Transverse colon (tissue), 4 donors: ENCODE results near the gene TNFRSF1B. TPM values are rescaled to one million over a fixed set of nuclear protein-coding genes. Genes with fewer than 3 reads are reported as not detected.
A peak's percentile ranks its signal among the peaks of the same experiment; 100 is the strongest.

Experiments used
- DNase-seq: peaks from one replicate; pipeline ENCODE4 v3.0.0-alpha.2; 2019
- H3K27ac ChIP-seq, 4 donors: fragments of 200-600 bp; sonication (generic); 2 replicates each; pipeline ENCODE4 v1.5.1; 2016 to 2018; ENCODE audit warnings: inconsistent platforms in 4 of 4
- H3K27me3 ChIP-seq: fragments of 200-600 bp; sonication (generic); 2 replicates; pipeline ENCODE4 v1.5.1; 2017; ENCODE audit warnings: inconsistent platforms
- H3K36me3 ChIP-seq, 4 donors: fragments of 200-600 bp; sonication (generic); 2 replicates each; pipeline ENCODE4 v1.5.1; 2017 to 2019; ENCODE audit warnings: inconsistent platforms in 4 of 4
- H3K4me1 ChIP-seq, 4 donors: fragments of 200-600 bp; sonication (generic); 2 replicates each; pipeline ENCODE4 v1.5.1; 2017 to 2020; ENCODE audit warnings: inconsistent platforms in 4 of 4
- H3K4me3 ChIP-seq, 4 donors: fragments of 200-600 bp; sonication (generic); 1 replicate in 1 of 4; 2 replicates in 3 of 4; pipeline versions ENCODE4 v1.5.1 to v1.6.1; 2017 to 2019; ENCODE audit warnings: inconsistent platforms in 4 of 4
- H3K9me3 ChIP-seq, 2 donors: fragments of 200-600 bp; sonication (generic); 2 replicates each; pipeline ENCODE4 v1.5.1; 2017 to 2019; ENCODE audit warnings: inconsistent platforms in 2 of 2
- CTCF ChIP-seq, 5 experiments: fragments of 200-600 bp in 3 of 5; fragments of 450-650 bp in 2 of 5; sonication (generic) in 3 of 5; IDR thresholded peaks; 1 replicate in 2 of 5; 2 replicates in 3 of 5; pipeline ENCODE4 v1.5.1; 2016 to 2017; ENCODE audit warnings: antibody characterized with exemption in 5 of 5, inconsistent platforms in 3 of 5, mild to moderate bottlenecking in 2 of 5, moderate library complexity in 1 of 5
- EP300 ChIP-seq: sonication (generic); formaldehyde crosslinking; IDR thresholded peaks from one replicate; pipeline ENCODE4 v1.6.1; 2017; ENCODE audit warnings: antibody characterized with exemption, low read depth
- POLR2A ChIP-seq: fragments of 450-650 bp; IDR thresholded peaks from one replicate; pipeline ENCODE4 v1.6.1; 2016; ENCODE audit warnings: antibody characterized with exemption, mild to moderate bottlenecking, moderate library complexity
- POLR2AphosphoS5 ChIP-seq, 3 donors: sonication (generic); formaldehyde crosslinking; IDR thresholded peaks; one replicate each; pipeline ENCODE4 v1.6.1; 2016; ENCODE audit warnings: antibody characterized with exemption in 3 of 3
- WGBS, 2 donors: methylation state at CpG; one replicate each; pipeline ENCODE4 v1.1.5; 2018; ENCODE audit warnings: low coverage in 1 of 2; 5-methylcytosine and 5-hydroxymethylcytosine counted together
- in situ Hi-C, 4 donors: fragments of 200-750 bp; cut with MboI; loops; one replicate each; pipeline versions ENCODE4 v1.15.0 to v1.15.1; 2017; ENCODE audit warnings: low sequenced_read_pairs in 3 of 4, low pct_ligation_motif_present in 1 of 4, low pct_unique_long_range_greater_than_20kb in 1 of 4
- intact Hi-C: fragments of 100-400 bp; cut with DNase I; formaldehyde crosslinking; loops from one replicate; pipeline ENCODE4 v1.15.1; 2023; ENCODE audit warnings: low total_unique reads
- total RNA-seq, 4 donors: library from RNA; depleted of rRNA; stranded (reverse); fragments of >200 nt; gene quantifications; one replicate each; pipeline ENCODE4 v1.1.0, GENCODE V29; 2016

TNFRSF1B gene
- total RNA-seq, 4 donors from 2014 or later: 11.1 to 17.3 (median 15.3) TPM

GRCh38 chr1:12232221-12232620 lies 65.4 kb downstream of the TNFRSF1B start:
- WGBS, 2 donors: 74 to 100% methylated on average over 2 of the region's 2 CpGs
- in situ Hi-C loops (no loop called here), intact Hi-C loops (no loop called here)
- H3K36me3 ChIP-seq: peaks cover 0 to 6% (median 0%) of the 10 kb centered on the region in 4 donors
- peak; percentile 25 for DNase-seq
- H3K27me3 ChIP-seq: no peaks in the 10 kb centered on the region
- H3K4me1 ChIP-seq: peaks cover 11 to 18% (median 13%) of the 10 kb centered on the region in 4 donors
- H3K9me3 ChIP-seq: no peaks in the 10 kb centered on the region
- TF ChIP-seq EP300 (no peak), CTCF (IDR thresholded peaks at IDR 0.05) (no peak), POLR2A (no peak), POLR2AphosphoS5 (IDR thresholded peaks at IDR 0.05) (no peak)
- no peak overlapping the region for H3K4me3 ChIP-seq
- no peak overlapping the region for H3K27ac ChIP-seq

DNA sequence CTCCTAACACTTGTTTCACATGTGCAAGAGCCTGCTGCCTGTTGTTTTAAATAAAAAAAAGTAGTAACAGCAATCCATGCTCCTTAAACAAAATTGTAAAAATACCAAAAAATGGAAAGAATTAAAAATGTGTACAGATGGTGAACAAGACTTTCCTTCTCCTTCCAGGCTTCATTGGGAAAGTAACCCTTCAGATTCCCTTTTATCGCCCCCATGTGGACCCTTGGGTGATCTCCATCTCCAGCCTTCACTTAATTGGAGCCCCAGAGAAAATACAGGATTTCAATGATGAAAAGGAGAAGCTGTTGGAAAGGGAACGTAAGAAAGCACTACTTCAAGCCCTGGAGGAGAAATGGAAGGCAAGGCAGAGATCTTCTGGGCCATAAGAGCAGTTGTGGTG lies 77.3 kb downstream of the TNFRSF1B start:
- DNase-seq: no peak
- in situ Hi-C loops (no loop called here), intact Hi-C loops (no loop called here)
- Histone ChIP-seq H3K4me3 (no peak overlapping the region), H3K27ac (no peak overlapping the region), H3K4me1 (no peaks in the 10 kb centered on the region), H3K27me3 (no peaks in the 10 kb centered on the region), H3K9me3 (no peaks in the 10 kb centered on the region), H3K36me3 (peaks cover 0 to 35% (median 17%) of the 10 kb centered on the region in 4 donors)
- 84 to 90% methylated on average over 1 to 2 of the region's 2 CpGs for WGBS, 2 donors
- TF ChIP-seq EP300 (no peak), CTCF (IDR thresholded peaks at IDR 0.05) (peak in 2 of 5 experiments; percentile 15 to 17)

DNA sequence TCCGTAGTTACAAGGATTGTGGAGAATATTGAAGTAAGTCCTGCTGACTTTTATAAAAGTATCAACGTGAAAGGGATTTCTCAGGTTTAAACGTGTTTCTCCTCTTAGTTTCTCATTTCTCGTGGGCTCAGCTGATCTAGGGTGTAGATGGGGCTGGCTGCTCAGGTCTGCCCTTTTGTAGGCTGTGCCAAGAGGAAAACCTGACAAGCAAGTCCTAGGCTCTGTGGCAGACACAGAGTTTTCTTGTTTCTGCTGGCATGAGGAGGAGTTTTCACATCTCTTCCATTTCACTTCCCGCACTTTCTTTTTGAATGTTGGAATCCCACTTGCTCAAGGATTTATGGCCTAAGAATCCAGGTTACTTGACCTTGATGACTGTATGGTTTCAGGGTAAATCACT lies 77.8 kb downstream of the TNFRSF1B start:
- Histone ChIP-seq H3K36me3 (peaks cover 0 to 38% (median 18%) of the 10 kb centered on the region in 4 donors), H3K27ac (no peak overlapping the region), H3K9me3 (no peaks in the 10 kb centered on the region), H3K4me3 (no peak overlapping the region), H3K4me1 (no peaks in the 10 kb centered on the region), H3K27me3 (no peaks in the 10 kb centered on the region)
- intact Hi-C loops: no loop called here
- in situ Hi-C loops: no loop called here
- TF ChIP-seq EP300 (no peak), POLR2A (no peak), POLR2AphosphoS5 (IDR thresholded peaks at IDR 0.05) (no peak), CTCF (IDR thresholded peaks at IDR 0.05) (no peak)
- no peak for DNase-seq
- 85 to 93% methylated on average over 5 of the region's 5 CpGs for WGBS, 2 donors

DNA sequence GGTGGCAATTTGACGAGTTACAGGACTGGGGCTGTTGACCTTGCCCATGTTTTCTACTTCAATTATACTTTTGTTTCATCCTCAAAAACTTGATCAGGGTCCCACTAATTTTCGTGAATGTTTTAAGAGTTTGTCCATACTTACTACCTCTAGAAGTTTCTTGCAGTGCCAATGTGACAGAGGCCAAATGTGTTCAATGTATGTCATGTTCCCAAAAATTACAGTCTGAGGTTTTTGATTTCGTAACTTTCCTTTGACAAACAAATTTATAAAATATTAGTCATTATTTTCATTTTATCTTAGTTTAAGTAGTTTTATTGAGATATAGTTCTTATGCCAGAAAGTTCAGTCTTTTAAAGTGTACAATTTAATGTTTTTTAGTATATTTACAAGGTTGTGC lies 78.3 kb downstream of the TNFRSF1B start:
- H3K36me3 ChIP-seq: peaks cover 0 to 42% (median 18%) of the 10 kb centered on the region in 4 donors
- WGBS, 2 donors: 56 to 72% methylated on average over 3 of the region's 3 CpGs
- no peaks in the 10 kb centered on the region for H3K4me1 ChIP-seq
- in situ Hi-C loops: no loop called here
- H3K27me3 ChIP-seq: no peaks in the 10 kb centered on the region
- no peak overlapping the region for H3K27ac ChIP-seq
- no peaks in the 10 kb centered on the region for H3K9me3 ChIP-seq
- no peak for DNase-seq
- intact Hi-C loops: no loop called here
- TF ChIP-seq POLR2AphosphoS5 (IDR thresholded peaks at IDR 0.05) (no peak), EP300 (no peak), CTCF (IDR thresholded peaks at IDR 0.05) (no peak), POLR2A (no peak)
- H3K4me3 ChIP-seq: no peak overlapping the region
